DND-41 (cell line): ENCODE results near the gene HSF2BP.

ENCODE experiments used
- EZH2 ChIP-seq: IDR thresholded peaks from 3 replicates; pipeline ENCODE4 v1.6.1; 2012; ENCODE audit warnings: borderline replicate concordance, low read depth, mild to moderate bottlenecking, moderate library complexity, low read length, inconsistent platforms; ENCODE audit not compliant: severe bottlenecking
- TF ChIP-seq, protein P1 (sequence below): IDR thresholded peaks from 2 replicates; pipeline ENCODE4 v1.5.1; 2012; ENCODE audit warnings: borderline replicate concordance, low read length, moderate library complexity, mild to moderate bottlenecking; ENCODE audit not compliant: poor library complexity, severe bottlenecking; ENCODE audit errors: extremely low read depth

DNA sequence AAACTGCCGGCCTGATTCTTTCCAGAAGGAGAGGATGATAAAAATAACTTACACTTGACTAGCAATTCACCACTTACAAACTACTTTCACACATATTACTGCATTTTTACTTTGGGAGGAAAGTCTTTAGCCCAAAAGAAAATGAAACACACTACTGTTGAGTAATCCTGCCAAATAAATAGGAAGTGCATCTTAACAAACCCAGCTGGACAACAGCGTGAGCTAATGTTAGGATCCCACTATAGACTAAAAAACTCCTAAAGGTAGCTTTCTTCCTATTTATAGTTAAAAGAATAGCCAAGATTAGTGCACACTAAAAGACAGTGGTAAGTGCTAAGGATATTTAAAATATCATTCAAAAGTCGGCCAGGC lies 83.8 kb downstream of the HSF2BP start:
- TF ChIP-seq, protein P1, sequence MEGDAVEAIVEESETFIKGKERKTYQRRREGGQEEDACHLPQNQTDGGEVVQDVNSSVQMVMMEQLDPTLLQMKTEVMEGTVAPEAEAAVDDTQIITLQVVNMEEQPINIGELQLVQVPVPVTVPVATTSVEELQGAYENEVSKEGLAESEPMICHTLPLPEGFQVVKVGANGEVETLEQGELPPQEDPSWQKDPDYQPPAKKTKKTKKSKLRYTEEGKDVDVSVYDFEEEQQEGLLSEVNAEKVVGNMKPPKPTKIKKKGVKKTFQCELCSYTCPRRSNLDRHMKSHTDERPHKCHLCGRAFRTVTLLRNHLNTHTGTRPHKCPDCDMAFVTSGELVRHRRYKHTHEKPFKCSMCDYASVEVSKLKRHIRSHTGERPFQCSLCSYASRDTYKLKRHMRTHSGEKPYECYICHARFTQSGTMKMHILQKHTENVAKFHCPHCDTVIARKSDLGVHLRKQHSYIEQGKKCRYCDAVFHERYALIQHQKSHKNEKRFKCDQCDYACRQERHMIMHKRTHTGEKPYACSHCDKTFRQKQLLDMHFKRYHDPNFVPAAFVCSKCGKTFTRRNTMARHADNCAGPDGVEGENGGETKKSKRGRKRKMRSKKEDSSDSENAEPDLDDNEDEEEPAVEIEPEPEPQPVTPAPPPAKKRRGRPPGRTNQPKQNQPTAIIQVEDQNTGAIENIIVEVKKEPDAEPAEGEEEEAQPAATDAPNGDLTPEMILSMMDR = no peak
- no peak for TF ChIP-seq EZH2
